ENCODE measurements around the gene NFATC3. TPM values are rescaled to one million over a fixed set of nuclear protein-coding genes. Genes with fewer than 3 reads are reported as not detected.
A peak's percentile ranks its signal among the peaks of the same experiment; 100 is the strongest.

Gene NFATC3
- total RNA-seq, 4 donors from 2014 or later: 22.6 to 74.0 (median 48.4) TPM

GRCh38 chr16:68234188-68235107 lies 149.3 kb downstream of the NFATC3 start:
- Histone ChIP-seq H3K4me3 (no peak overlapping the region), H3K4me1 (peaks cover 0 to 13% of the 10 kb centered on the region in 2 donors), H3K27me3 (no peaks in the 10 kb centered on the region), H3K36me3 (no peaks in the 10 kb centered on the region), H3K27ac (no peak overlapping the region), H3K9me3 (no peaks in the 10 kb centered on the region)
- TF ChIP-seq CTCF (IDR thresholded peaks at IDR 0.05) (no peak), POLR2A (IDR thresholded peaks at IDR 0.05) (no peak)
- intact Hi-C loops (cut with DNase I; ENCODE audit: low total_unique reads): no loop called here
- DNase-seq: peak in 1 of 2 donors; percentile 18

- intact Hi-C loops (cut with DNase I; ENCODE audit: low total_unique reads): no loop called here
- DNase-seq: peak in 1 of 2 donors; percentile 24
- TF ChIP-seq POLR2A (IDR thresholded peaks at IDR 0.05): no peak
- no peaks in the 10 kb centered on the region for H3K9me3 ChIP-seq
- H3K27ac ChIP-seq: no peak overlapping the region
- H3K27me3 ChIP-seq: no peaks in the 10 kb centered on the region
- peaks cover 0 to 13% of the 10 kb centered on the region in 2 donors for H3K4me1 ChIP-seq
- peak overlapping the region in 1 of 2 donors; percentile 23 for H3K4me3 ChIP-seq
- H3K36me3 ChIP-seq: no peaks in the 10 kb centered on the region
Observed at GRCh38 chr16:68235108-68235886, 150.1 kb downstream of the NFATC3 start.

GRCh38 chr16:68235887-68236136 lies 150.6 kb downstream of the NFATC3 start, which contains the start of gene ESRP2:
ESRP2 (minus strand) TSS chr16:68236127; CDS start chr16:68236045, 82 bp downstream.
- Histone ChIP-seq H3K27me3 (no peaks in the 10 kb centered on the region), H3K36me3 (no peaks in the 10 kb centered on the region), H3K4me3 (peak within 1 kb of the TSS; percentile 43 to 62), H3K27ac (peak within 1 kb of the TSS; percentile 64 to 79), H3K4me1 (peaks cover 0 to 13% of the 10 kb centered on the region in 2 donors), H3K9me3 (no peaks in the 10 kb centered on the region)
- TF ChIP-seq CTCF (IDR thresholded peaks at IDR 0.05) (no peak), POLR2A (IDR thresholded peaks at IDR 0.05) (no peak)
- intact Hi-C loops (cut with DNase I; ENCODE audit: low total_unique reads): no loop called here
- peak in 1 of 2 donors; percentile 43 for DNase-seq

GRCh38 chr16:68236137-68236825 lies 151.1 kb downstream of the NFATC3 start:
- Histone ChIP-seq H3K4me1 (peaks cover 0 to 13% of the 10 kb centered on the region in 2 donors), H3K9me3 (no peaks in the 10 kb centered on the region), H3K36me3 (no peaks in the 10 kb centered on the region), H3K27me3 (no peaks in the 10 kb centered on the region), H3K4me3 (peak overlapping the region in 1 of 2 donors; percentile 23), H3K27ac (peak overlapping the region in 1 of 2 donors; percentile 79)
- TF ChIP-seq POLR2A (IDR thresholded peaks at IDR 0.05): peak in 1 of 2 donors; percentile 57
- TF ChIP-seq CTCF (IDR thresholded peaks at IDR 0.05): no peak
- peak in 1 of 2 donors; percentile 35 for DNase-seq
- intact Hi-C loops (cut with DNase I; ENCODE audit: low total_unique reads): no loop called here

GRCh38 chr16:68236826-68237242 lies 151.7 kb downstream of the NFATC3 start:
- no peaks in the 10 kb centered on the region for H3K36me3 ChIP-seq
- DNase-seq: no peak
- peak overlapping the region; percentile 64 to 79 for H3K27ac ChIP-seq
- H3K27me3 ChIP-seq: no peaks in the 10 kb centered on the region
- intact Hi-C loops (cut with DNase I; ENCODE audit: low total_unique reads): no loop called here
- TF ChIP-seq CTCF (IDR thresholded peaks at IDR 0.05) (no peak), POLR2A (IDR thresholded peaks at IDR 0.05) (no peak)
- H3K4me3 ChIP-seq: peak overlapping the region; percentile 43 to 62
- peaks cover 0 to 13% of the 10 kb centered on the region in 2 donors for H3K4me1 ChIP-seq
- no peaks in the 10 kb centered on the region for H3K9me3 ChIP-seq

Data from uterus (tissue), 4 donors.